Endothelial cell of umbilical vein (primary cell): ENCODE results near the gene RPH3AL. TPM values are rescaled to one million over a fixed set of nuclear protein-coding genes. Genes with fewer than 3 reads are reported as not detected.

Source experiments
- BruUV-seq: library from RNA; stranded (reverse); fragments of 400-500 nt; replicated peaks from 2 replicates; lab custom pipeline; 2021; lab: Mats Ljungman, UMichigan
- CTCF ChIA-PET: fragments of 300-600, 350-600 bp; sonication (Branson Sonifier 250); formaldehyde crosslinking; loops from one replicate; lab custom pipeline; 2021; ENCODE audit warnings: antibody characterized with exemption, inconsistent platforms; lab: Charles Lee
- POLR2A ChIA-PET: fragments of 300-600, 350-600 bp; sonication (Branson Sonifier 250); formaldehyde crosslinking; loops from one replicate; lab custom pipeline; 2021; ENCODE audit warnings: antibody characterized with exemption, inconsistent platforms; lab: Charles Lee
- DNase-seq: peaks from one replicate; pipeline ENCODE4 v3.0.0-alpha.2; 2011; ENCODE audit warnings: low read depth, low spot score
- FAIRE-seq: peaks from 2 replicates; lab custom pipeline; 2011; peaks lifted over from hg19 to GRCh38; lab: Jason Lieb, UNC
- H2AFZ ChIP-seq: 2 replicates; pipeline ENCODE4 v1.6.0; 2012; ENCODE audit warnings: low read depth, low read length, control low read depth, inconsistent platforms
- H3K27ac ChIP-seq: 2 replicates; pipeline ENCODE4 v1.5.1; 2011; ENCODE audit warnings: low read depth, mild to moderate bottlenecking, control low read depth, low read length, moderate library complexity; ENCODE audit not compliant: insufficient read depth
- H3K27me3 ChIP-seq, 2 experiments: 2 replicates each; pipeline versions ENCODE4 v1.6.0 to v1.6.1; 2011; ENCODE audit warnings: low read length in 2 of 2, mixed read lengths in 1 of 2; ENCODE audit not compliant: control insufficient read depth in 2 of 2, insufficient read depth in 2 of 2
- H3K36me3 ChIP-seq, 2 experiments: 2 replicates in 1 of 2; 3 replicates in 1 of 2; pipeline ENCODE4 v1.5.1; 2011; ENCODE audit warnings: low read length in 2 of 2, mild to moderate bottlenecking in 1 of 2, moderate library complexity in 1 of 2; ENCODE audit not compliant: control insufficient read depth in 2 of 2, insufficient read depth in 2 of 2; ENCODE audit errors: extremely low read depth in 1 of 2
- H3K4me1 ChIP-seq: 3 replicates; pipeline ENCODE4 v1.5.1; 2011; ENCODE audit warnings: mild to moderate bottlenecking, low read length; ENCODE audit not compliant: control insufficient read depth, insufficient read depth; ENCODE audit errors: extremely low read depth
- H3K4me2 ChIP-seq: 2 replicates; pipeline ENCODE4 v1.6.1; 2011; ENCODE audit warnings: low read length, control low read depth, mixed read lengths; ENCODE audit not compliant: insufficient read depth
- H3K4me3 ChIP-seq, 3 experiments: fragments of 200-600 bp in 1 of 3; sonication (generic), shearing (Covaris generic) in 1 of 3; replicated peaks in 1 of 3; 2 replicates each; pipeline ENCODE4 v1.5.1; 2011 to 2016; ENCODE audit warnings: control low read depth in 3 of 3, low read length in 3 of 3, mild to moderate bottlenecking in 2 of 3, inconsistent platforms in 1 of 3, low read depth in 1 of 3, moderate library complexity in 1 of 3; ENCODE audit not compliant: insufficient read depth in 1 of 3
- H3K79me2 ChIP-seq: 2 replicates; pipeline ENCODE4 v1.6.0; 2012; ENCODE audit warnings: low read length, inconsistent platforms; ENCODE audit not compliant: control insufficient read depth, insufficient read depth
- H3K9ac ChIP-seq: replicated peaks from 2 replicates; pipeline ENCODE3; 2011; ENCODE audit warnings: low read length, control low read depth; ENCODE audit not compliant: insufficient read depth; ENCODE audit errors: extremely low read depth
- H3K9me1 ChIP-seq: replicated peaks from 3 replicates; pipeline ENCODE4 v1.6.0; 2011; ENCODE audit warnings: mild to moderate bottlenecking, low read length; ENCODE audit not compliant: control insufficient read depth, insufficient read depth; ENCODE audit errors: extremely low read depth
- H3K9me3 ChIP-seq: replicated peaks from 2 replicates; pipeline ENCODE4 v1.5.1; 2012; ENCODE audit warnings: low read length, inconsistent platforms; ENCODE audit not compliant: control insufficient read depth, insufficient read depth
- H4K20me1 ChIP-seq: replicated peaks from 2 replicates; pipeline ENCODE3; 2011; ENCODE audit warnings: mild to moderate bottlenecking, low read length; ENCODE audit not compliant: control insufficient read depth, insufficient read depth; ENCODE audit errors: extremely low read depth
- CTCF ChIP-seq, 2 donors: IDR thresholded peaks; 1 replicate in 1 of 2; 2 replicates in 1 of 2; pipeline ENCODE4 v1.5.1; 2011; ENCODE audit warnings: low read length in 2 of 2, mild to moderate bottlenecking in 2 of 2, moderate library complexity in 2 of 2, control low read depth in 1 of 2, inconsistent platforms in 1 of 2, low read depth in 1 of 2; ENCODE audit not compliant: insufficient read depth in 1 of 2; ENCODE audit errors: extremely low read depth in 1 of 2
- EZH2 ChIP-seq: IDR thresholded peaks from 2 replicates; pipeline ENCODE4 v1.6.1; 2012; ENCODE audit warnings: borderline replicate concordance, low read depth, mild to moderate bottlenecking, moderate library complexity, low read length, inconsistent platforms; ENCODE audit not compliant: severe bottlenecking
- FOS ChIP-seq: IDR thresholded peaks from 2 replicates; pipeline ENCODE4 v1.6.1; 2011; ENCODE audit warnings: mild to moderate bottlenecking, low read length, moderate library complexity, borderline replicate concordance; ENCODE audit not compliant: insufficient read depth
- GATA2 ChIP-seq: IDR thresholded peaks from 2 replicates; pipeline ENCODE4 v1.7.0; 2011; ENCODE audit warnings: low read depth, mild to moderate bottlenecking, moderate library complexity, mixed read lengths, low read length; ENCODE audit not compliant: insufficient read length, insufficient read depth
- JUN ChIP-seq: IDR thresholded peaks from 2 replicates; pipeline ENCODE4 v1.6.1; 2011; ENCODE audit warnings: borderline replicate concordance, low read depth; ENCODE audit not compliant: insufficient read length, insufficient read depth
- MAX ChIP-seq: IDR thresholded peaks from 2 replicates; pipeline ENCODE4 v1.6.1; 2011; ENCODE audit not compliant: insufficient read depth, insufficient read length
- MYC ChIP-seq: IDR thresholded peaks from one replicate; pipeline ENCODE4 v1.6.1; 2011; ENCODE audit warnings: mild to moderate bottlenecking, low read depth, low read length
- POLR2A ChIP-seq: IDR thresholded peaks from 2 replicates; pipeline ENCODE4 v1.6.1; 2012; ENCODE audit warnings: low read depth, mild to moderate bottlenecking, control low read depth, low read length
- POLR2AphosphoS5 ChIP-seq: IDR thresholded peaks from 2 replicates; pipeline ENCODE4 v1.6.1; 2012; ENCODE audit warnings: low read depth, mild to moderate bottlenecking, control low read depth, low read length, moderate library complexity; ENCODE audit not compliant: insufficient read depth
- dilution Hi-C: fragments of 300-500 bp; cut with MboI; formaldehyde crosslinking; loops from one replicate; pipeline ENCODE4 v1.15.0; 2019; ENCODE audit warnings: low sequenced_read_pairs; ENCODE audit not compliant: extremely low pct_ligation_motif_present
- intact Hi-C: fragments of 100-400 bp; cut with micrococcal nuclease; formaldehyde crosslinking; loops from one replicate; pipeline ENCODE4 v1.10.0; 2022
- polyA plus RNA-seq, 4 experiments: library from polyadenylated mRNA; depleted of rRNA in 3 of 4; stranded (reverse) in 3 of 4; unstranded in 1 of 4; fragments of >200 nt; gene quantifications; 2 replicates each; pipeline versions ENCODE4 v1.2.1 to v1.2.3, GENCODE V29; 2011 to 2012; ENCODE audit warnings: missing spikeins in 1 of 4
- total RNA-seq: library from RNA; stranded (reverse); gene quantifications from 2 replicates; pipeline ENCODE4 v1.2.3, GENCODE V29; 2021

The RPH3AL gene
- total and polyA plus RNA-seq, 2 donors (not counting 3 experiments of a cell fraction or from before 2014, with no cell fraction given) = 4.1 to 7.0 TPM

GRCh38 chr17:236641-237405 lies 115.8 kb downstream of the RPH3AL start:
- Histone ChIP-seq H2AFZ (no peak overlapping the region), H3K4me3 (no peak overlapping the region), H3K27ac (no peak overlapping the region), H3K27me3 (no peaks in the 10 kb centered on the region), H4K20me1 (no peaks in the 10 kb centered on the region), H3K4me2 (no peak overlapping the region), H3K79me2 (no peaks in the 10 kb centered on the region), H3K36me3 (no peaks in the 10 kb centered on the region), H3K9ac (no peak overlapping the region), H3K4me1 (peaks cover 22% of the 10 kb centered on the region), H3K9me3 (no peaks in the 10 kb centered on the region), H3K9me1 (no peaks in the 10 kb centered on the region)
- FAIRE-seq = no peak
- POLR2A ChIA-PET = no interaction called here
- no peak for DNase-seq
- CTCF ChIA-PET = no interaction called here
- no peak for TF ChIP-seq CTCF (IDR thresholded peaks at IDR 0.05; ENCODE audit: extremely low read depth in 1 of 2, insufficient read depth in 1 of 2, low read depth in 1 of 2, low read length in 2 of 2)
- no peak for TF ChIP-seq JUN
- no peak for TF ChIP-seq GATA2
- TF ChIP-seq POLR2A = no peak
- no peak for TF ChIP-seq MAX
- TF ChIP-seq EZH2 = no peak
- no peak for TF ChIP-seq FOS
- no peak for TF ChIP-seq MYC
- no peak for TF ChIP-seq POLR2AphosphoS5
- intact Hi-C loops (no loop called here), dilution Hi-C loops (no loop called here)
- BruUV-seq = no TSS peak
